Measurements from ENCODE around the gene DIS3L2.

DIS3L2 gene

DNA sequence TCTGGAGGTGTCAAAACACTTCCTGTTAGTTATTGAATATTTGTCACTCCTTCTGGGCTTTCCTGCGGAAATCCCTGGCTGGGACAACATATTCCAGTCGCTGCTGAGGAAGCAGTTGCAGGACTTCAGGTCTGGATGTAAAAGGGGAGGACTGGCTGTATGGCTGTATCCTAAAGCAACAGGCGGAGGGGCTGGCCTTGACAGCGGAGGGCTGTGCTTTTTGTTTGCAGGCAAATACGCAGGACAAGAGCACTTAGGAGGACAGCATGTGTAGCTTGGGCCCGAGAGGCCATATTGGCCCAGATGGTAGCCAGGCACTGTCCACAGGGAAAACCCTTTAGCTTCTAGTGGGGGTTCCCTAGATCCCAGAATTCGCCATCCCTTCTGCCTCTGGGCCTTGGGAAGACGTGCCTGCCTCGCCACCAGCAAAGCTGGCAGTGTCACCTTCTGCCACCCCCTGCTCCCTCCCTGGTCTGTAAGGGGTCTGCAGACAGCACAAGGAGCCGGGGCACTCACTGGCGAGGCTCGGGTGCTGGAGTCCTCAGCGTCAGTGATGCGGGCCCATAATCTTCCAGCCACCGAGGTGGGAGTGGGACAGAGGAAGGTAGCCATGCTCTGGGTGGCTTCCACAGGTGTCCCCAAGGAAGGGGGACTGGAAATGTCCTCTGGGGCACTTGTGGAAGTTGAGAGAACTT is 42.0 kb upstream of the DIS3L2 start:
- Histone ChIP-seq H3K36me3 (no peaks in the 10 kb centered on the region), H3K27ac (no peak overlapping the region), H3K27me3 (ENCODE audit: insufficient read depth, low read depth, severe bottlenecking) (no peaks in the 10 kb centered on the region), H3K9me3 (ENCODE audit: severe bottlenecking) (no peaks in the 10 kb centered on the region), H3K4me3 (ENCODE audit: low read depth, low read length) (no peak overlapping the region)
- TF ChIP-seq CTCF (IDR thresholded peaks at IDR 0.05; ENCODE audit: low read depth, low read length) = no peak
- no peak for DNase-seq

DNA sequence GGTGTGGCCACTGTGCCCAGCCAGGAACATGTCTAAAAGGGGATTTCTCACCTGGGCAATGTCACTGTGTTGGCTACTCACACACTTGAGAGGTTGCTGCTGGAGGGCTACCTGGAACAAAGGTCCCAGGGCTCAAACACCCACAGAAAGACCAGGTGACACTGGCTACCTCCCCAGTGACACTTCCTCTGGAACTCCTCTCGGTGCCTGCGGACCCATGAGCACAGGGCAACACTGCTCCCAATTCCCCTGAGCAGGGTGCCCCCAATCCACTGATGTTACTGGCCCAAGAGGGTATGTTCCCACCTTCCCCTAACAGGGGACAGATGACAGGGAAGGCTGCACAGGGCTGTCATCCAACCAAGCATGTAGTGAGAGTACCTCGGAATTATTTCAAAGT is 41.1 kb upstream of the DIS3L2 start:
- Histone ChIP-seq H3K27ac (no peak overlapping the region), H3K27me3 (ENCODE audit: insufficient read depth, low read depth, severe bottlenecking) (no peaks in the 10 kb centered on the region), H3K36me3 (no peaks in the 10 kb centered on the region), H3K4me3 (ENCODE audit: low read depth, low read length) (no peak overlapping the region), H3K9me3 (ENCODE audit: severe bottlenecking) (no peaks in the 10 kb centered on the region)
- no peak for TF ChIP-seq CTCF (IDR thresholded peaks at IDR 0.05; ENCODE audit: low read depth, low read length)
- DNase-seq = no peak

- H3K9me3 ChIP-seq (ENCODE audit: severe bottlenecking) = no peaks in the 10 kb centered on the region
- no peaks in the 10 kb centered on the region for H3K36me3 ChIP-seq
- no peak overlapping the region for H3K4me3 ChIP-seq (ENCODE audit: low read depth, low read length)
- DNase-seq = no peak
- H3K27me3 ChIP-seq (ENCODE audit: insufficient read depth, low read depth, severe bottlenecking) = peaks cover 3% of the 10 kb centered on the region
- TF ChIP-seq CTCF (IDR thresholded peaks at IDR 0.05; ENCODE audit: low read depth, low read length) = no peak
- H3K27ac ChIP-seq = no peak overlapping the region
Measured at GRCh38 chr2:231920795-231921194, 40.7 kb upstream of the DIS3L2 start.

GRCh38 chr2:231922311-231923009 is 39.1 kb upstream of the DIS3L2 start:
- Histone ChIP-seq H3K9me3 (ENCODE audit: severe bottlenecking) (no peaks in the 10 kb centered on the region), H3K27me3 (ENCODE audit: insufficient read depth, low read depth, severe bottlenecking) (peaks cover 14% of the 10 kb centered on the region), H3K4me3 (ENCODE audit: low read depth, low read length) (no peak overlapping the region), H3K36me3 (no peaks in the 10 kb centered on the region), H3K27ac (no peak overlapping the region)
- no peak for DNase-seq
- no peak for TF ChIP-seq CTCF (IDR thresholded peaks at IDR 0.05; ENCODE audit: low read depth, low read length)

GRCh38 chr2:231923010-231923344 is 38.5 kb upstream of the DIS3L2 start:
- H3K36me3 ChIP-seq = no peaks in the 10 kb centered on the region
- H3K9me3 ChIP-seq (ENCODE audit: severe bottlenecking) = no peaks in the 10 kb centered on the region
- TF ChIP-seq CTCF (IDR thresholded peaks at IDR 0.05; ENCODE audit: low read depth, low read length) = no peak
- H3K4me3 ChIP-seq (ENCODE audit: low read depth, low read length) = no peak overlapping the region
- H3K27me3 ChIP-seq (ENCODE audit: insufficient read depth, low read depth, severe bottlenecking) = peaks cover 19% of the 10 kb centered on the region
- H3K27ac ChIP-seq = no peak overlapping the region
- DNase-seq = no peak

All from WERI-Rb-1 (cell line).